Stimulated activated naive CD8-positive, alpha-beta T cell treated with anti-CD3 and anti-CD28 coated beads, Interleukin-15, Interleukin-2, amounts not matched to agents 100 ng/mL and 50 ng/mL, for 24 hours (primary cell): ENCODE measurements around the gene CDC20.

Experiments
- H3K27ac Mint-ChIP-seq: one replicate; pipeline ENCODE4 v1.8.0; 2021; ENCODE audit warnings: mild to moderate bottlenecking, mixed read lengths
- H3K27me3 Mint-ChIP-seq: one replicate; pipeline ENCODE4 v1.8.0; 2021; ENCODE audit warnings: mixed read lengths
- H3K36me3 Mint-ChIP-seq: one replicate; pipeline ENCODE4 v1.8.0; 2021; ENCODE audit warnings: low read depth, mixed read lengths
- H3K4me1 Mint-ChIP-seq: one replicate; pipeline ENCODE4 v1.8.0; 2021; ENCODE audit warnings: low read depth, mixed read lengths
- H3K4me3 Mint-ChIP-seq: one replicate; pipeline ENCODE4 v1.8.0; 2021; ENCODE audit warnings: mild to moderate bottlenecking, mixed read lengths
- H3K9me3 Mint-ChIP-seq: one replicate; pipeline ENCODE4 v1.8.0; 2021; ENCODE audit warnings: mixed read lengths

CDC20 gene

DNA sequence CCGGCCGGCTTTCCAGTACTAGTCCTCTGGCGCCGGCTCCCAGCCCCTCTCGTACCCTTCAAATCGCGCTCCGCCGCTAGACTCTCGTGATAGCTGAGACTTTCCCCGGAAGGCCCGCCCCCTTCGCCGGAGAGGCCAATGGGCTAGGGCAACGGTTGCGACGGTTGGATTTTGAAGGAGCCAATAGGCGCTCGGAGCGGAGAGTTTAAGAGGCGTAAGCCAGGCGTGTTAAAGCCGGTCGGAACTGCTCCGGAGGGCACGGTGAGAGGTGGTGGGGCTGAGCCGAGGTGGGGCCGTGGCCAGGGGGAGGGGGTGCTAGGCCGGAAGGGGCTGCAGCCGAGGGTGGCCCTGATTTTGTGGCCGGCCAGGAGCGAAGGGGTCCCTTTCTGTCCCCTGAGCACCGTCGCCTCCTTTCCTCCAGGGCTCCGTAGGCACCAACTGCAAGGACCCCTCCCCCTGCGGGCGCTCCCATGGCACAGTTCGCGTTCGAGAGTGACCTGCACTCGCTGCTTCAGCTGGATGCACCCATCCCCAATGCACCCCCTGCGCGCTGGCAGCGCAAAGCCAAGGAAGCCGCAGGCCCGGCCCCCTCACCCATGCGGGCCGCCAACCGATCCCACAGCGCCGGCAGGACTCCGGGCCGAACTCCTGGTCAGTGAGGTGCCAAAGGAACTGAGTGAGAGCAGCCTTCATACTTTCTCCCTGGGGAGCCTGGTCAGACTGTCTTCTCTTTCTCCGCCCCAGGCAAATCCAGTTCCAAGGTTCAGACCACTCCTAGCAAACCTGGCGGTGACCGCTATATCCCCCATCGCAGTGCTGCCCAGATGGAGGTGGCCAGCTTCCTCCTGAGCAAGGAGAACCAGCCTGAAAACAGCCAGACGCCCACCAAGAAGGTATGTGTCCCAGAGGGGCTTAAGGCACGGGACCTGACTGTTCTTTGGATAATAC lies at the start of gene CDC20:
Gene CDC20 (plus strand): TSS at position 236 of the 948 bp plus-strand sequence. CDS start 235 bp downstream, at position 471.
- Mint-ChIP-seq H3K27ac (peak within 1 kb of the TSS; percentile 93), H3K4me1 (peaks cover 49% of the 10 kb centered on the region), H3K4me3 (peak within 1 kb of the TSS; percentile 95), H3K9me3 (no peaks in the 10 kb centered on the region), H3K36me3 (peaks cover 52% of the 10 kb centered on the region), H3K27me3 (no peaks in the 10 kb centered on the region)

DNA sequence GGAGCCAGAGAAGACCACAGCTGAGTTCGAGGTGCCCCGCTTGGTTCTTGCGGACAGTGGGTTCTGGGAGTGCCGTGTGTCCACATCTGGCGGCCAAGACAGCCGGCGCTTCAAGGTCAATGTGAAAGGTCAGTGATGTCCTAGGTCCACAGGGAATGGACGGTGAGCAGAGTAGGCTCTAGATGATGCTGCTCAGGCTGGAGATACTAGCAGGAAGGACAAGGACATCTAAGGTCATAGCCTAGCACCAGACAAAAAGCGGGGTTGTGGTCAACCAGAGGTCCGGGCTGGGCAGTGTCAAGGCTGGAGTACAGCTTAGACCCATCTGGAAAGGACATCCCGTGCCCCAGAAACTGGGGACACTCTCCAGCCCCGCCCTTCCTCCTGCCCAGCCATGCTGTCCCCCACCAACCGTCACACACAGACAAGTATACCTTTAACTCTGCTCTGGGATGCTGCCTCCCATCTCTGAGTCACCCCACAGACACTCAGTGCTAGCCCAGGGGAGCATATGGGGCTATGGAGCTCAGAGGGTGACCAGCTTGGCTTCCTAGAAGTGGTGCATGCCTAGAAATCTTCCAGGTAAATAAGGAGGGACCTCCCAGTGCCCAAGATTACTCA lies 49.3 kb upstream of the CDC20 start:
- Mint-ChIP-seq H3K36me3 (no peaks in the 10 kb centered on the region), H3K9me3 (no peaks in the 10 kb centered on the region), H3K4me3 (no peak overlapping the region), H3K27me3 (no peaks in the 10 kb centered on the region), H3K27ac (no peak overlapping the region), H3K4me1 (no peaks in the 10 kb centered on the region)

DNA sequence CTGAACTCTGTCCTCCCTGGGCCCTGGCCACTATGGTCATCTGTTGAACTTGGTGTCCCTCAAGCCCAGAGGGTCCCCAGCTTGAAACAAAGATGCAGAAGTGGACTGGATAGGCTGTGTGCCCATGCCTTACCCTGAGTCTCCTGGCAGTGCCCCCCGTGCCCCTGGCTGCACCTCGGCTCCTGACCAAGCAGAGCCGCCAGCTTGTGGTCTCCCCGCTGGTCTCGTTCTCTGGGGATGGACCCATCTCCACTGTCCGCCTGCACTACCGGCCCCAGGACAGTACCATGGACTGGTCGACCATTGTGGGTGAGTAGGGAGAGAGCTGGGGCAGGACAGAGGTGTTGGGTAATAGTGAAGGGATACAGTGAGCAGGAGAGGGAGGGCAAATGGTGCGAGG lies 47.3 kb upstream of the CDC20 start:
- no peaks in the 10 kb centered on the region for H3K36me3 Mint-ChIP-seq
- no peaks in the 10 kb centered on the region for H3K9me3 Mint-ChIP-seq
- no peak overlapping the region for H3K4me3 Mint-ChIP-seq
- no peaks in the 10 kb centered on the region for H3K4me1 Mint-ChIP-seq
- no peaks in the 10 kb centered on the region for H3K27me3 Mint-ChIP-seq
- H3K27ac Mint-ChIP-seq = no peak overlapping the region

DNA sequence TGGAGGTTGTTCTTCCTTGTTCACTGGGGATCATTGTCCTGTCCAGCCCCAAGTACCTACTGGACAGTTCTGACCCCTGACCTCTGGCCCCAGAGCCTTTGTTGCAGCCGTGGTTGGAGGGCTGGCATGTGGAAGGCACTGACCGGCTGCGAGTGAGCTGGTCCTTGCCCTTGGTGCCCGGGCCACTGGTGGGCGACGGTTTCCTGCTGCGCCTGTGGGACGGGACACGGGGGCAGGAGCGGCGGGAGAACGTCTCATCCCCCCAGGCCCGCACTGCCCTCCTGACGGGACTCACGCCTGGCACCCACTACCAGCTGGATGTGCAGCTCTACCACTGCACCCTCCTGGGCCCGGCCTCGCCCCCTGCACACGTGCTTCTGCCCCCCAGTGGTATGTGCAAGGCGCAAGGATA lies 46.6 kb upstream of the CDC20 start:
- no peaks in the 10 kb centered on the region for H3K9me3 Mint-ChIP-seq
- no peak overlapping the region for H3K4me3 Mint-ChIP-seq
- H3K27ac Mint-ChIP-seq = no peak overlapping the region
- H3K36me3 Mint-ChIP-seq = no peaks in the 10 kb centered on the region
- no peaks in the 10 kb centered on the region for H3K4me1 Mint-ChIP-seq
- no peaks in the 10 kb centered on the region for H3K27me3 Mint-ChIP-seq

DNA sequence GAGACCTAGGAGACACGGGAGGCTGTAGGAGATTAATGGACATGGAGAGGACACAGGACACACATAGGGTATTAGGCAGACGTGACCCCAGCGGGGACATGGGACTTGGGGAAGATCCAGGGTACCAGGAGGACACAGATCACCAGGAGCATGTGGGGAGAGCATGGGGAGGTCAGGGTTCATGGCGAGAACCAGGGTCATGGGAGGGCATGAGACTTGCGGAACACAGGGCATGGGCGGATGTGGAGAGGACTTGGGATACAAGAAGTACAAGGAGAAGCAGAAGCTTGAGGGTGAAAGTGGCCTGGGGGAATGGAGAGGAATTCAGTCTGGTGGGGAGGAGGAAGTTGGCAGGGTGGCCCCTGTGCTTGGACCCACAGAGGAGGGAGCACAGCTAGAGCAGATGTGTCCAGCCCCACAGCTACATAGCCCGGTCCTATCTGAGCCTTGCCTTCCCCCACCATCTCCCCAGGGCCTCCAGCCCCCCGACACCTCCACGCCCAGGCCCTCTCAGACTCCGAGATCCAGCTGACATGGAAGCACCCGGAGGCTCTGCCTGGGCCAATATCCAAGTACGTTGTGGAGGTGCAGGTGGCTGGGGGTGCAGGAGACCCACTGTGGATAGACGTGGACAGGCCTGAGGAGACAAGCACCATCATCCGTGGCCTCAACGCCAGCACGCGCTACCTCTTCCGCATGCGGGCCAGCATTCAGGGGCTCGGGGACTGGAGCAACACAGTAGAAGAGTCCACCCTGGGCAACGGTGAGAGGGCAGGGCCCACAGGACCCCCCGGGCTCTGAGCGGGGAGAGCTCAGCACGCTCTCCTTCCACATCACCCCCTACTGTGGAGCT lies 45.9 kb upstream of the CDC20 start:
- Mint-ChIP-seq H3K36me3 (no peaks in the 10 kb centered on the region), H3K27me3 (no peaks in the 10 kb centered on the region), H3K4me3 (no peak overlapping the region), H3K27ac (no peak overlapping the region), H3K9me3 (no peaks in the 10 kb centered on the region), H3K4me1 (no peaks in the 10 kb centered on the region)

DNA sequence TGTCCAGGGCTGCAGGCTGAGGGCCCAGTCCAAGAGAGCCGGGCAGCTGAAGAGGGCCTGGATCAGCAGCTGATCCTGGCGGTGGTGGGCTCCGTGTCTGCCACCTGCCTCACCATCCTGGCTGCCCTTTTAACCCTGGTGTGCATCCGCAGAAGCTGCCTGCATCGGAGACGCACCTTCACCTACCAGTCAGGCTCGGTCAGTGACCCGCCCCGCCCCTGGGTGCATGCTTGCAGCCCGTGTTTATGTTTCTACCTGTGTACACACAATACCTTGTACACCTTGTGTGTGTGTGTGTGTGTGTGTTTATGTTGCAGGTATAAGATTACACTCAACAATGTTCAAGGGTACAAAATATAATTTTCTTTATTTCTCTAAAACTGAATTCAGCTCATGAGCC lies 45.0 kb upstream of the CDC20 start:
- no peak overlapping the region for H3K27ac Mint-ChIP-seq
- no peaks in the 10 kb centered on the region for H3K9me3 Mint-ChIP-seq
- no peaks in the 10 kb centered on the region for H3K36me3 Mint-ChIP-seq
- H3K27me3 Mint-ChIP-seq = no peaks in the 10 kb centered on the region
- H3K4me1 Mint-ChIP-seq = peaks cover 3% of the 10 kb centered on the region
- no peak overlapping the region for H3K4me3 Mint-ChIP-seq

DNA sequence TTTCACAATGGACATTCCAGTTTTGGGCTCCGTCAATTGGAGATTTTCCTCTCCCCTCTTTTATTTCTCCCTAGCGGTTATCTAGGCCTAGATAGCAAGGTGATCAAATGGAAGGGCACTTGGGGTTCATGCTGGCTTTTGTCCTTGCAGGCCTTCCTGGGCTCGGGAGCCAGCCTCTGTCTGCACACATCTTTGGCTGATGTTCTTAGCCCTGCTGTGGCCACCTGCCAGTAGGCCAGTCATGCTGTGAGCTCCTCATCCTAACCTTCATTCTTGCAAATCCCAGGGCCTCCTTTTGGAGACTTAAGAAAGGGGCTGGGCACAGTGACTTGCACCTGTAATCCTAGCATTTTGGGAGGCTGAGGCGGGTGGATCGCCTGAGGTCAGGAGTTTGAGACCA lies 44.5 kb upstream of the CDC20 start:
- Mint-ChIP-seq H3K9me3 (no peaks in the 10 kb centered on the region), H3K27ac (no peak overlapping the region), H3K4me3 (no peak overlapping the region), H3K4me1 (peaks cover 3% of the 10 kb centered on the region), H3K27me3 (no peaks in the 10 kb centered on the region), H3K36me3 (no peaks in the 10 kb centered on the region)

DNA sequence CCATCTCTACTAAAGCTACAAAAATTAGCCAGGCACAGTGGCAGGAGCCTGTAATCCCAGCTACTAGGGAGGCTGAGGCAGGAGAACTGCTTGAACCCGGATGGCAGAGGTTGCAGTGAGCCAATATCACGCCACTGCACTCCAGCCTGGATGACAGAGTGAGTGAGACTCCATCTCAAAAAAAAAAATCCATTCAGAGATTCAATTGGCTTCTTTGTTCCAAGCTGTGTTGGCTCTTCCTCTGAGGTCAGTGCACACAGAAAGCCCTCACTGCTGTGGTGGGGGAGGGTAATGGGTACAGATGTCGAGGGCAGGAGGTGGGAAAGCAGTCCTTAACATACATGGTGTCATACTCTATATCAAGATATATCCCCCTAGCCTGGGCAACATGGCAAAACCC lies 43.3 kb upstream of the CDC20 start:
- Mint-ChIP-seq H3K27ac (no peak overlapping the region), H3K4me3 (no peak overlapping the region), H3K4me1 (peaks cover 3% of the 10 kb centered on the region), H3K27me3 (no peaks in the 10 kb centered on the region), H3K9me3 (no peaks in the 10 kb centered on the region), H3K36me3 (no peaks in the 10 kb centered on the region)

DNA sequence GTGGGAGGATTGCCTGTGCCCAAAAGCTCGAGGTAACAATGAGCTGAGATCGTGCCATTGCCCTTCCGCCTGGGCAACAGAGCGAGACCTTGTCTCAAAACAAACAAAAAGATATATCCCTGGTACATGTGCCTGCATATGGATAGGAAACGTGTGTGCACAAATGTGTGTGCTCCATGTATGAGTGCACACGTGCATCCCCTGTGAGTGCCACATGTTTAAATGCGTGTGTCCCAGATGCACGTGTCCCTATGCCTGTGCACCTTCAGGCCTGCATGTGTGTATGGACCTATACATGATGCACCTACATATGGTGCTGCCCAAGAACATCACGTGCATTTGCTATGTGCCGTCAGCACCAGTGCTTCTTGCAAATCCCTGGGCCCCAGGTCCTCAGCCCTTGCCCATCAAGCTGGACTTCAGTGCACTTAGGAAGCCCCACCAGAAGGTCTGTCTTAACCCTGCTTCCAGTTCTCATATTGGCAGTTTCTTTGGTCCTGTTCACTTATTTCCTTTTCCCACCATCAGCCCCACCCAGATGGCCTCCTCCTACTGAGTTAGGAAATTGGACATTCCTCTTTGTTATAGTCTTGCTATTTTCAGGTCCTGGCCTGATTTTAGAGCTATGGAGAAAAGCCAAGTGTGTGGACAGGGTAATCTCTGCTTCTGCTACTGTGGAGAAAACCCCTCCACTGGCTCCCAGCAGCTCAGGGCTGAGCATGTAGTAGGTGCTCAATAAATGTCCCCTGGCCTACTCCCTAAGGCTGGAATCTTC lies 42.6 kb upstream of the CDC20 start:
- no peaks in the 10 kb centered on the region for H3K27me3 Mint-ChIP-seq
- no peak overlapping the region for H3K4me3 Mint-ChIP-seq
- peaks cover 3% of the 10 kb centered on the region for H3K4me1 Mint-ChIP-seq
- no peaks in the 10 kb centered on the region for H3K36me3 Mint-ChIP-seq
- H3K27ac Mint-ChIP-seq = no peak overlapping the region
- H3K9me3 Mint-ChIP-seq = no peaks in the 10 kb centered on the region

DNA sequence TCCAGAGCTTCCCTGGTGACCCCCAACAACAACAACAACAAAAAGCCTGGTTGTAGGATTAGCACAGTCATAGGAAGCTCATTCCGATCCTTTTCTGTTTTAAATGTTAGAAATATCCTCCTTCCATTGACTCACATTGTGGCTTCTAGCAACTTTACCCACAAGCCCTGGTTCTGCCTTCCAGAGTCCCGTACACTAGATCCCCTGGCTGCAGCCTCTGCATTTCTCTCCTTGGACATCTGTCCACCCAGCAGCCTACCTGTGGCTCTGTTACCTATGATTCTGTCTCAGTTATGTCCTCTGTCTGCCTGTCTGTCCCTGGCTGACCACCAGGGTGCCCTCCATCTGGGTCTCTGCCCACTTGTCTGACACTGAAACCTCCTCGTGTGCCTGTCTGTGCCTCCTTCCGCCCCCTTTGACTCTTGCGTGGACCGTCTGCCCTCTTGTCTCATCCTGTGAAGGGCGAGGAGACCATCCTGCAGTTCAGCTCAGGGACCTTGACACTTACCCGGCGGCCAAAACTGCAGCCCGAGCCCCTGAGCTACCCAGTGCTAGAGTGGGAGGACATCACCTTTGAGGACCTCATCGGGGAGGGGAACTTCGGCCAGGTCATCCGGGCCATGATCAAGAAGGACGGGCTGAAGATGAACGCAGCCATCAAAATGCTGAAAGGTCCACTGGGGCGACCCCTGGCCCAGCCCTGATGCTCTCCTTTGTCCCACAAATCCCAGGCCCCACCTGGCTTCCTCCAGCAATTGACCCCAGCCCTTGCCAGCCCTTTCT lies 41.9 kb upstream of the CDC20 start:
- no peak overlapping the region for H3K4me3 Mint-ChIP-seq
- no peaks in the 10 kb centered on the region for H3K27me3 Mint-ChIP-seq
- no peaks in the 10 kb centered on the region for H3K9me3 Mint-ChIP-seq
- H3K4me1 Mint-ChIP-seq = peaks cover 3% of the 10 kb centered on the region
- no peak overlapping the region for H3K27ac Mint-ChIP-seq
- H3K36me3 Mint-ChIP-seq = no peaks in the 10 kb centered on the region

DNA sequence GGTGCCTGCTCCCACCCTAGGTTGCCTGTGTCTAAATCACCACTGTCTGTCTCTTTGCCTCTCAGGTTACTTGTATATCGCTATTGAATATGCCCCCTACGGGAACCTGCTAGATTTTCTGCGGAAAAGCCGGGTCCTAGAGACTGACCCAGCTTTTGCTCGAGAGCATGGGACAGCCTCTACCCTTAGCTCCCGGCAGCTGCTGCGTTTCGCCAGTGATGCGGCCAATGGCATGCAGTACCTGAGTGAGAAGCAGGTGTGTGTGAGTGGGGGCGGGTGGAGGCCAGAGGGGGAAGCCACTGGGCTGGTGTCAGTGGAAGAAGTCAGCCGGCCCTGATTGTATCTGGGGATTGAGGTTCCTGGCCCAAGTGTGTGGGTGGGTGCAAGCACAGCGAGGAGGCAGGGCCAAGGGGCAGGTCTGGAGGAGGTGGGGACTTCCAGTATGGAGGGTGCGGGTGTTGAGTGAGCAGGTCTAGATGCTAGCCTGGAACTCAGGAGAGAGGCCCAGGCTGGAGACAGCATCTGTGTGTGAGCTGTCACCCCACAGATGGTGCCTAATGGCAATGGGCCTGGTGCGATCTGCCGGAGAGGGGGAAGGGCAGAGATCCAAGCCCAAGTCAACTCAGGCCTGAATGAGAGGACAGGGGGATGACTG lies 40.8 kb upstream of the CDC20 start:
- H3K36me3 Mint-ChIP-seq = no peaks in the 10 kb centered on the region
- no peaks in the 10 kb centered on the region for H3K9me3 Mint-ChIP-seq
- no peak overlapping the region for H3K27ac Mint-ChIP-seq
- no peak overlapping the region for H3K4me3 Mint-ChIP-seq
- H3K4me1 Mint-ChIP-seq = peaks cover 3% of the 10 kb centered on the region
- no peaks in the 10 kb centered on the region for H3K27me3 Mint-ChIP-seq

DNA sequence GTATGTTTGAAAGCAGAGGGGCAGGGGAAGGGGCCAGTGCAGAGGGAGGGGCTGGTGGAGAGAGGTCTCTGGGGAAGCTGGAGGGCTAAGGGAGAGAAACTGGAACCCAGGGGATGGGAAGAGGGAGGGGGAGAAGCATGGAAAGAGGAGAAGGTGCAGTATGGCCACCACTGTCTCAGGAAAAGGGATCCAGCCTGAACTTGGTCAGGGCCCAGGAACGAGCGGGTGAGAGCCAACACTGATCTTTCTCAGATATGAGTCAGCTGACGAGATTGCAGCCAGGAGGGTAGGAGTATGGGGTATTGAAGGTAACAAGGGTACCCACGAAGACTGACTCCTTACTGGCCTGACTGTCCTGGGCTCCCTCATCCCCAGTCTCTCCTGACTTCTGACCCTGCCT lies 40.0 kb upstream of the CDC20 start:
- no peak overlapping the region for H3K4me3 Mint-ChIP-seq
- no peaks in the 10 kb centered on the region for H3K36me3 Mint-ChIP-seq
- H3K27me3 Mint-ChIP-seq = no peaks in the 10 kb centered on the region
- H3K4me1 Mint-ChIP-seq = peaks cover 3% of the 10 kb centered on the region
- no peaks in the 10 kb centered on the region for H3K9me3 Mint-ChIP-seq
- no peak overlapping the region for H3K27ac Mint-ChIP-seq

DNA sequence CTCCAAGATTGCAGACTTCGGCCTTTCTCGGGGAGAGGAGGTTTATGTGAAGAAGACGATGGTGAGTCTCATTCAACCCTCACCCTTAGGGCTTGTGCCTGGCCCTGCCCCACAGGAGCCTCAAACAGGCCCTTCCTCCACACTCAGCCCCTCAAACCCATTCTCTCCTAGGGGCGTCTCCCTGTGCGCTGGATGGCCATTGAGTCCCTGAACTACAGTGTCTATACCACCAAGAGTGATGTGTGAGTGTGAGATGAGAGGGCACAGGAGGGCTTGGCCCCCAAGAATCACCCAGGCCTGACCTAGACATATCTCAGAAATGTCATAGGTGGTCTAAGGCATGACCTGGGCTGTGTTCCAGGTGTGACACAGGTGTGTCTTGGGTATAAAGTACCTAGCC lies 39.5 kb upstream of the CDC20 start:
- no peaks in the 10 kb centered on the region for H3K27me3 Mint-ChIP-seq

More for the DNA sequence above, 39.5 kb upstream of the CDC20 start:
- Mint-ChIP-seq H3K4me1 (peaks cover 3% of the 10 kb centered on the region), H3K4me3 (no peak overlapping the region), H3K27ac (no peak overlapping the region), H3K36me3 (no peaks in the 10 kb centered on the region), H3K9me3 (peaks cover 3% of the 10 kb centered on the region)
